DMS 273 treated with DMSO at 0.1 percent for 48 hours (cell line): ENCODE data around the gene ARHGAP10.

ENCODE experiments used
- DNase-seq: peaks from one replicate; lab custom pipeline; 2025; lab: John Stamatoyannopoulos, UW

Gene ARHGAP10

GRCh38 chr4:147828331-147828905 lies 96.5 kb downstream of the ARHGAP10 start:
- no peak for DNase-seq

- DNase-seq, result no peak
These were observed 97.7 kb downstream of the ARHGAP10 start for GRCh38 chr4:147829401-147830101.

GRCh38 chr4:147830102-147830463 lies 98.2 kb downstream of the ARHGAP10 start:
- DNase-seq, result no peak

DNA sequence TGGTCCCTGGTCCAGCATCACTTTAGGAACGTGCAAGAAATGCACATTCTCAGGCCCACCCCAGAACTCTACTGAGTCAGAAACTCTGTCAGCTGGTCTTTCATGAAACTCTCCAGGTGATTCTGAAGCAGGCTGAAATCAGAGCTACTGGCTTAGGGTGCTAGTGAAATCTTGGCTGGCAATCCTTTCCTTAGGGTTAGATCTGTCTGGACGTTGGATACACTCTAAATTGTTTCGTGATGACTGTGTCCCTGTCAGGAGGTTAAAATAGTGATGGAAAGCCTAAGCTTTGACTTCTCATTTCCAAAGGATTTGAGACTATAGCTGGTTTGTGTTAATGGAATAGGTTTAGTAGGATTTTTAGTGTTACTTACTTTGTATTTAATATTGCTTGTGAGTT lies 99.1 kb downstream of the ARHGAP10 start:
- DNase-seq, result no peak

DNA sequence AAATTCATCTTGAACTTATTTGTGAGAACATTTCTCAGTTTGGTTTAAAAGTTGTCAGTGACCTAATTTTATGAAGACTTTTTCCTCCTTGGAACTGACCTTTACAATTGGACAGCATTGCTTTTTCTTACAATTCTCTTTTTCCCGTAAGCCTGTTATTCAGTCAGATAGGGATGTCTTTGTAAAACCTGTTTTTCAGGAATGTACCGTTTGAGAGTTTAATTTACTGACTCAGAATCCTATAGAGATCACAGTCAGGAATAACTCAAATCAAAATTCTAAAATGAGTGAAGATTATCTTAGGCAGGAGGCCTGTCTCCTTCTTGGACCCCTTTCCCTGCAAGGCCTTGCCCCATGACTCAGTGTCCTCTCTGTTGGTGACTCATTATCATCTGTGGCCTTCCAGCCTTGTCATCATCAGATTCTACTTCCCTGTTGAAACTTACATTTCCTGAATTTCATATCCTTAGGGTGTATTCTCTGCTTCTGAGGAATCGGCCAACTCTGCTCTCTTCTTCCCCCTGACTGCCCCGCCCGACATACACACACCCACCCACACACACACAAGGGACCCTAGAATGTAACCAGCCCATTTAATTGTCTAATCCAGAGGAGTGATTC lies 99.8 kb downstream of the ARHGAP10 start:
- no peak for DNase-seq

DNA sequence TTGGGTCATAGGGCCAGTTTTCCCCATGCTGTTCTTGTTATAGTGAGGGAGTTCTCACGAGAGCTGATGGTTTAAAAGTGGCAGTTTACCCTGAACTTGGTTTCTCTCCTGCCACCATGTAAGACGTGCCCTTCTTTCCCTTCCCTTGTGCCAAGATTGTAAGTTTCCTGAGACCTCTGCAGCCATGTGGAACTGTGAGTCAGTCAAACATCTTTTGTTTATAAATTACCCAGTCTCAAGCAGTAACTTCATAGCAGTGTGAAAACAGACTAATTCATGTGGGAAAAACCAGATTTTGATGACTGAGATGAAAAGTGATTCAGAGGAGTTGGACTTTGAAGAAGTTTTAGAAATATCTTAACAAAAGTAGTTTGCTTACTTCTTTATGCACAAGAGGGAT lies 101.4 kb downstream of the ARHGAP10 start:
- no peak for DNase-seq

GRCh38 chr4:147833741-147834140 lies 101.9 kb downstream of the ARHGAP10 start:
- no peak for DNase-seq

GRCh38 chr4:147834480-147834879 lies 102.6 kb downstream of the ARHGAP10 start:
- DNase-seq, result no peak

DNA sequence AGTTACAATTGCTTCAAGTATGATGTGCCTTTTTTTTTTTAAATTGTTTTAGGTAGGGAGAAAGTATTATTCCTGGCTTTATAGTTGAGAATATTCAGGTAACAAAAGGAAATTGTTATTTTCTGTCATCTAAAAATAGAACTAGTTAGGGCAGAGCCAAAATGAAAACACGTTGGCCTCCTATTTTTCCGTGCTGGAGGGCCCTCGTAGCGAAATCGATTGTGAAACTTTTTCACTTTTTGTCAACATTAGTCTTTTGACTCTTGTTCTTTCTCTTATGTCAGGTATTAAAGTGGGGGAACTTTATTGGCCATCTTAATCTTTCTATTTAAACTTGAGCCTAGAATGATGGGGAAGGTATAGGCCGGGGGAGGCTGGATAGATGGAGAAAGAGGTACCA lies 104.9 kb downstream of the ARHGAP10 start:
- DNase-seq, result no peak

DNA sequence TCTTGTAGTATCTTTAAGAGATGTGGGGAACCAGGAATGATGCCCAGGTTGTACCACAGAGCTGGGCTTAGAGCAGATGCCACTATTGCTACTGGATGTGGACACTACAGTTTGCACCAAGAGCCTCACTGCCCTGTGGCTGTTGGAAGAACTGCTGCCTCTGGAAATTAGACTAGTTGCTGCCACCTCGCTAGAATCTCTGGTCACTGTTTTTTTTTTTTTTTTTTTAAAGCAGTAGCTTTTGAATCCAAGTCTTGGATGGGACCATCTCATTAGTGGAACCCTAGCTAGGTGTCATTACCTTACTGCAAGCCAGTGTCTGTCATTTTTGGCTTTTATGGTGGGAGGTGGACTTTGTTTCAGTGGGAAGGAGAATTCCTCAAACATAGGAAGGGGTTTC lies 105.5 kb downstream of the ARHGAP10 start:
- DNase-seq, result peak; percentile 9

- DNase-seq, result no peak
These were observed 106.0 kb downstream of the ARHGAP10 start for GRCh38 chr4:147837854-147838253.

- DNase-seq, result no peak
These were observed 107.3 kb downstream of the ARHGAP10 start for GRCh38 chr4:147839200-147839599.

DNA sequence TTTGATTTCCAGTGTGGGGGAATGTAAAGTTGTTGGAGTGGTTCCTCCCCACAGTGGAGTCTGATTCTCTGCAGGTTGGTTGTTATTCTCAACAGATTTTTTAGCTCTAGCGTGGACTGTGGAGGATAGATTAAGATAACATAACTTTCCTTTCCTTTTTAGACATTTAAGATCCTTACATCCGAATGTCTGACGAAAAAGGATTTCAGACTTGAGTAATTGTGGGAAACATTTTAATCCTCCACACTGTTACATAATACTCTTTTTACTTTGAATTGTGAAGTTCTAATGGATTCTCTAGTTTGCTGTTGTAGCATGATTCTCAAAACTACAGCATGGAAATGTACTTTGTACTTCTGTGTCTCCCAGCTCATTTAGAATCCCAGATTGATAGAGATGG lies 107.8 kb downstream of the ARHGAP10 start:
- no peak for DNase-seq

DNA sequence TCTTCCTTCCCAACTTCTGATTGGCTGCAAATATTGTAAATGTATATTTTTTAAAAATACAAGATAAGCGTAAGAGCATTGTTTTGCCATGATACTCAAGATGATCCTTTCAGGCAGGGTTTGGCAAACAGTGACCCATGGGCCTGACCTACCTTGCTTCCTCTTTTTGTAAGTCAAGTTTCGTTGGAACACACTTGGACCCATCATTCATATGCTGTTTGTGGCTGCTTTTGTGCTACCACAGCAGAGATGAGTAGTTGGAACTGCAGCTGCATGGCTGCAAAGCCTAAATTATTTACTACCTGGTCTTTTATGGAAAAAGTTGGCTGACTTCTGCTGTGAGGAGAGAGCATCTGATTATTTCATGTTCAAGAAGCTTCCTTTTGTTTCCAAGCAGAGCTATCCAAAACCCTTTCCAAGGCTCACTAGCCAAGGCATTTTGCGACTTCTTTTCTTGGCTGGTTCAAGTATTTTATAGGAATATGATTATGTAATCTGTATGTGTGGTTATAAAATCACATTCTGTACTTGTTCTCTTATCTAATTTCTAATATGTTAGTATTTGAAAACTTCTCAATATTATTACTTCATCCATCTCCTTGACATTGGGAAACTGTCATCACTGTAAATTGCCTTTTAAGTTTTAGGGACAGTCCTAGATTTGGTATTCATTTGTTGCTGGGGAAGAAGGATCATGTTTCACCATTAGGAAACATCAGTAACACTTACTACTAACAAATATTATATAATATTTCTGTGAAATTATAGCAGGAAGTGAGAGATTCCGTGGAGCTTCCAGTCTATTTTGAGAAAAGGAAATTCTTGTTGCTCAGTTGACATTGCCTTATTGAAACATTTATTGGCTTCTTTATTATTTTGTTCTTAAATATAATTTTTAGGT lies 109.2 kb downstream of the ARHGAP10 start:
- no peak for DNase-seq

DNA sequence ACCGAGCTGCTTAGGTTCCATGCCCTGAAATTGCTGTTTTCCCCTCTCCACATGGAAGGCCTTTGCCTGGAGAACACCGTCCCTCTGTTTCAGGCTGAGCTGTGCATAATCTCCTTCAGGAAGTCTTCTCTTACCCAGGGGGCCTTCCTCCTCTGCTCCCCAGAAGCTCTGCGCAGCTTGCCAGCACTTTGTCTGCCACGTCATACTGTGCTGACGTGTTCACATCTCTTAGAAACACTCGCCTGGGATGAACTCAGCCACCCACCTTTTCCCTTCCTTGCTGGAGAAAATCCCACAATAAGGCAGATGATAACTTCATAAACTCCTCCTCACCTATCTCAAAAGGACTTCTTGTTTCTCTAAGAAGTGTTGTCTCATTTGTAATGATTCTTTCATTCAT lies 110.7 kb downstream of the ARHGAP10 start:
- DNase-seq, result no peak

DNA sequence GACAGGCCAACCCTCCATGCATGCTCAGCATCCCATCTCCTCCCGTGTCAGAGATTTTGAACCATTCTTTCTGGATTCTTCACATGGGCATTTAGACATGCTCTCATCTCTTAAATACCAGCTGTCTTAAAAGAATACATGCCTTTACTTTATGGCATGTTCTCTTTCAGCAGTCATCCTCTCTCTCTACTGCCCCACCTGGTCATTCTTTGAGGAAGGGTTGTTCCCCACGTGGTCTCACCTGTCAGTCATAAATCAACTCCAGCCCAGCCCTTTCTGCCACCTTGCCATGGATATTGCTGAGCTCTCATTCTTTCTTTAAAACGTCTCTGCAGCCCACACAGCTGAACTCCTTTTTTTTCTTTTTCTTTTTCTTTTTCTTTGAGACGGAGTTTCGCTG lies 111.3 kb downstream of the ARHGAP10 start:
- peak; percentile 21 for DNase-seq

DNA sequence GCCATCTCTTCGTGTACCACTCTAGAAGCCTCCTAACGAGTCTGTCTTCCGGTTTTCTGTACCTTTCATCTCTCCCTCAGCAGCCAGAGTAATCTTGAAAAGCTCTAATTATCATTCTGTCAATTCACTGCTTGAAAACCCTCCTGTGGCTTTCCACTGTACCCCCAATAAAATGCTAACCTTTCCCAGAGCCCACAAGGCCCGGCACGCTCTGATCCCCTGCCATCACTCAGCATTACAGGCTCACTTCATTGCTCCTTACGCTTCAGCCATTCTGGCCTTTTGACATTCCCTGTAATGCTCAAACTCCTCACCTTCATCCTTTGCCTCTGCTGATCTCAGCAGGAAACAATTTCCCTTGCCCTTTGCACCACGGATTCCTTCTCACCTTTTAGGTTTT lies 112.9 kb downstream of the ARHGAP10 start:
- DNase-seq, result no peak

DNA sequence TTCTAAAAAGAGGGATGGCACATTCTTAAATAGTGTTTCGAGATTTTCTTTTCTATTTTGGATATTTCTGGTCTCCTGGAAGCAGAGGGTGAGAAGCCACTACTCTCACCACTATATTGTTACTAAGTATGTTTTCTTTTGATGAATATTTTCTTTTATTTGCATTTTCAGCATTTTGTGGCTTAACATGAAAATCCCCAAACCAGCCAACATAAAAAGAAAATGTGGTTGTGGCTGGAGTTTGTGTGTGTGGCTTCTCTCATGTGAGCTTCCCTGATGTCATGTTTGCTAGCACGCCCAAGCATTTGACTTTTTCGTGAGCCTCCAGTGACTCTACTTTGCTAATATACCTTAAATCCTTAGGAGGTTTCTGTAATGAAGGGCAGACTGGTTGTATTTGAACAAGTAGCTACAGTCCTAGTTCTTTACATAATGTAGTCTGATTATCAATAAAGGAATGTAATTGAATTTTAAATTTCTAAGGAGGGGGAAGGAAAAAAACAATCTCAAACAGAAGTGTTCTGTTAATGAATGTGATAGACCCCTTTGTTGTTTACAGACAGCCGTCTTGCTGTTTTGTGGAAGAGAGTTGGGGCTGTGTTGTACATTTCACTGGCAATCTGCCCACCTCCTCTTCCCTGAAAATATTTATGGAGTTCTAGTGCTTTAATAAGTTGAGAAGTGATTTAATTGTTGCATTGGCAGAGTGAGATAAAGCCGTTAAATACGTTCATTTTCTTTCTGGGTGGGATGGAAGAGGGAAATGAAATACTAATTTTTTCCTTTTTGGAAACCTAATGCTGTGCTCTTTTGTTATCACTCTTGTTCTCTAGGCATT lies 114.6 kb downstream of the ARHGAP10 start:
- DNase-seq, result no peak

- DNase-seq, result no peak
These were observed 116.1 kb downstream of the ARHGAP10 start for GRCh38 chr4:147847751-147848590.

GRCh38 chr4:147848634-147849033 lies 116.7 kb downstream of the ARHGAP10 start:
- no peak for DNase-seq

DNA sequence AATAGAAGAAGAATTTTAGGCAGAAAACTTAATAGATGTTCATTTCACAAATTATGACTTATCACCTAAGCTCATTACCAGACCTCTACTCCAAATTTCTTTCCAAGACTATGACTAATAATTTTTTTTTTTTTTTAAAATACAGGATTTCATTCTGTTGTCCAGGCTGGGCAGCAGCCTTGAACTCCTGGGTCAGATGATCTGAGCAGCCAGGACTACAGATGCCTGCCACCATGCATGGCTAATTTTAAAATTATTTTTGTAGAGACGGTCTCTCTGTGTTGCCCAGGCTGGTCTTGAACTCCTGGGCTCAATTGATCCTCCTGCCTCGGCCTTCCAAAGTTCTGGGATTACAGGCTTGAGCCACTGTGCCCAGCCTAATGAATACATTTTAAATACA lies 119.2 kb downstream of the ARHGAP10 start:
- DNase-seq, result no peak
